IMR-90 (cell line): ENCODE results near the gene AKAP13. TPM values are rescaled to one million over a fixed set of nuclear protein-coding genes. Genes with fewer than 3 reads are reported as not detected.

ENCODE experiments used
- ATAC-seq: fragments of 200-7000 bp; cut with Tn5 transposase; 2 replicates; pipeline ENCODE4 v1.9.1; 2020; ENCODE audit warnings: low read depth, mild to moderate bottlenecking, moderate library complexity
- BruUV-seq: library from RNA; stranded (reverse); fragments of 400-500 nt; replicated peaks from 2 replicates; lab custom pipeline; 2021; lab: Mats Ljungman, UMichigan
- CTCF ChIA-PET: fragments of 300-600 bp; formaldehyde crosslinking; extraction: SDS; loops from one replicate; lab custom pipeline; 2021; ENCODE audit warnings: antibody characterized with exemption; lab: Yijun Ruan, JAX
- POLR2A ChIA-PET: fragments of 300-600 bp; sonication (Branson Sonifier 250); formaldehyde crosslinking; loops from one replicate; lab custom pipeline; 2022; ENCODE audit warnings: antibody characterized with exemption; ENCODE audit not compliant: unreplicated experiment; lab: Charles Lee
- DNase-seq: peaks from one replicate; pipeline ENCODE4 v3.0.0; 2013
- H2AFZ ChIP-seq: replicated peaks from 2 replicates; pipeline ENCODE3; 2013; ENCODE audit warnings: low read length, mild to moderate bottlenecking; ENCODE audit not compliant: poor library complexity
- H2AK5ac ChIP-seq: 2 replicates; pipeline ENCODE4 v1.6.1; 2013; ENCODE audit warnings: low read depth, low read length, inconsistent platforms
- H2AK9ac ChIP-seq: replicated peaks from 2 replicates; pipeline ENCODE3; 2013; ENCODE audit warnings: mild to moderate bottlenecking, low read depth, low read length, moderate library complexity; ENCODE audit not compliant: poor library complexity
- H2BK120ac ChIP-seq: 2 replicates; pipeline ENCODE4 v1.6.1; 2013; ENCODE audit warnings: low read depth, low read length, inconsistent platforms
- H2BK15ac ChIP-seq: 3 replicates; pipeline ENCODE4 v1.6.1; 2013; ENCODE audit warnings: low read depth, low read length, inconsistent platforms
- H2BK20ac ChIP-seq: 2 replicates; pipeline ENCODE4 v1.6.1; 2013; ENCODE audit warnings: low read depth, mild to moderate bottlenecking, inconsistent platforms, low read length, moderate library complexity
- H2BK5ac ChIP-seq: 2 replicates; pipeline ENCODE4 v1.6.1; 2013; ENCODE audit warnings: mild to moderate bottlenecking, low read depth, low read length, inconsistent platforms; ENCODE audit not compliant: poor library complexity, severe bottlenecking
- H3K14ac ChIP-seq: replicated peaks from 2 replicates; pipeline ENCODE4 v1.6.1; 2013; ENCODE audit warnings: low read depth, low read length, inconsistent platforms
- H3K18ac ChIP-seq: 2 replicates; pipeline ENCODE4 v1.6.1; 2013; ENCODE audit warnings: low read depth, low read length, control low read depth
- H3K23ac ChIP-seq: 2 replicates; pipeline ENCODE4 v1.6.1; 2013; ENCODE audit warnings: low read depth, low read length, inconsistent platforms
- H3K27ac ChIP-seq: 2 replicates; pipeline ENCODE4 v1.5.1; 2013; ENCODE audit warnings: mild to moderate bottlenecking, control low read depth, low read length; ENCODE audit not compliant: insufficient read depth
- H3K27me3 ChIP-seq: 2 replicates; pipeline ENCODE4 v1.6.1; 2013; ENCODE audit warnings: low read length; ENCODE audit not compliant: control insufficient read depth, insufficient read depth
- H3K36me3 ChIP-seq: 2 replicates; pipeline ENCODE4 v1.6.1; 2013; ENCODE audit warnings: low read length, mixed read lengths; ENCODE audit not compliant: control insufficient read depth, insufficient read depth
- H3K4ac ChIP-seq: 2 replicates; pipeline ENCODE4 v1.6.1; 2013; ENCODE audit warnings: low read depth, low read length, inconsistent platforms
- H3K4me1 ChIP-seq: 2 replicates; pipeline ENCODE4 v1.6.1; 2013; ENCODE audit warnings: low read length, mixed read lengths; ENCODE audit not compliant: control insufficient read depth, insufficient read depth
- H3K4me2 ChIP-seq: 2 replicates; pipeline ENCODE4 v1.6.1; 2013; ENCODE audit warnings: low read depth, mild to moderate bottlenecking, control low read depth, low read length, moderate library complexity
- H3K4me3 ChIP-seq: 2 replicates; pipeline ENCODE4 v1.5.1; 2013; ENCODE audit warnings: low read depth, mild to moderate bottlenecking, control low read depth, low read length, moderate library complexity; ENCODE audit not compliant: insufficient read depth
- H3K56ac ChIP-seq: 2 replicates; pipeline ENCODE4 v1.6.1; 2013; ENCODE audit warnings: low read length, inconsistent platforms; ENCODE audit not compliant: insufficient read depth; ENCODE audit errors: extremely low read depth
- H3K79me1 ChIP-seq, 2 experiments: 2 replicates each; pipeline ENCODE4 v1.6.1; 2013; ENCODE audit warnings: low read length in 2 of 2, inconsistent platforms in 1 of 2, low read depth in 1 of 2
- H3K9ac ChIP-seq: 2 replicates; pipeline ENCODE4 v1.6.1; 2013; ENCODE audit warnings: low read depth, low read length, control low read depth
- H3K9me1 ChIP-seq: 2 replicates; pipeline ENCODE4 v1.6.1; 2013; ENCODE audit warnings: low read length, inconsistent platforms; ENCODE audit not compliant: insufficient read depth
- H3K9me3 ChIP-seq: 2 replicates; pipeline ENCODE4 v1.6.1; 2013; ENCODE audit warnings: low read length; ENCODE audit not compliant: control insufficient read depth, insufficient read depth
- H4K20me1 ChIP-seq: 2 replicates; pipeline ENCODE4 v1.6.1; 2013; ENCODE audit warnings: low read length, inconsistent platforms; ENCODE audit not compliant: insufficient read depth
- H4K5ac ChIP-seq: 2 replicates; pipeline ENCODE4 v1.6.1; 2013; ENCODE audit warnings: mild to moderate bottlenecking, low read depth, low read length, control low read depth
- H4K8ac ChIP-seq, 2 experiments: 2 replicates each; pipeline ENCODE4 v1.6.1; 2013; ENCODE audit warnings: low read depth in 2 of 2, low read length in 2 of 2, control low read depth in 1 of 2, inconsistent platforms in 1 of 2
- H4K91ac ChIP-seq: 2 replicates; pipeline ENCODE4 v1.6.1; 2013; ENCODE audit warnings: low read depth, low read length, inconsistent platforms; ENCODE audit not compliant: insufficient read depth
- BHLHE40 ChIP-seq: fragments of 150-350 bp; IDR thresholded peaks from 2 replicates; pipeline ENCODE4 v1.6.1; 2016; ENCODE audit warnings: mild to moderate bottlenecking, low read depth, low read length
- CTCF ChIP-seq: conservative IDR thresholded peaks from 2 replicates; pipeline ENCODE4 v1.5.1; 2012; ENCODE audit warnings: mild to moderate bottlenecking, low read depth, low read length, improper control_type of control experiment
- FOS ChIP-seq: fragments of 150-350 bp; IDR thresholded peaks from 2 replicates; pipeline ENCODE4 v1.6.1; 2016; ENCODE audit warnings: low read depth, low read length
- NFE2L2 ChIP-seq: fragments of 150-350 bp; IDR thresholded peaks from 2 replicates; pipeline ENCODE4 v1.6.1; 2016; ENCODE audit warnings: low read depth, mild to moderate bottlenecking, low read length
- POLR2A ChIP-seq: IDR thresholded peaks from 2 replicates; pipeline ENCODE4 v1.6.1; 2012; ENCODE audit warnings: mild to moderate bottlenecking, low read depth, low read length
- RFX5 ChIP-seq: IDR thresholded peaks from 2 replicates; pipeline ENCODE4 v1.8.0; 2012; ENCODE audit warnings: low read depth, mild to moderate bottlenecking, low read length, moderate library complexity
- WGBS, 2 experiments: methylation state at CpG; one replicate each; pipeline versions ENCODE4 v1.1.5 to v1.1.7; 2013; ENCODE audit warnings: missing lambda C conversion rate in 2 of 2; ENCODE audit not compliant: insufficient read length in 1 of 2; ENCODE audit errors: extremely low coverage in 2 of 2; 5-methylcytosine and 5-hydroxymethylcytosine counted together
- dilution Hi-C: fragments of 300-500 bp; cut with HindIII; formaldehyde crosslinking; loops from one replicate; pipeline ENCODE4 v1.14.3; 2018; ENCODE audit warnings: low sequenced_read_pairs; ENCODE audit not compliant: unreplicated experiment
- in situ Hi-C: fragments of 300-500 bp; cut with MboI; formaldehyde crosslinking; loops from 3 replicates; pipeline ENCODE4 v1.14.3; 2019; ENCODE audit warnings: low sequenced_read_pairs, inconsistent platforms, mixed read lengths
- intact Hi-C: fragments of 100-400 bp; cut with micrococcal nuclease; formaldehyde crosslinking; loops from 2 replicates; pipeline ENCODE4 v1.10.0; 2022
- polyA plus RNA-seq, 3 experiments: library from polyadenylated mRNA; depleted of rRNA; stranded (reverse); fragments of >200 nt; gene quantifications; 2 replicates each; pipeline ENCODE4 v1.2.3, GENCODE V29; 2012; ENCODE audit warnings: low replicate concordance in 1 of 3
- total RNA-seq: library from RNA; depleted of rRNA; stranded (reverse); fragments of >200 nt; gene quantifications from 2 replicates; pipeline ENCODE4 v1.2.3, GENCODE V29; 2012

AKAP13 gene
- total and polyA plus RNA-seq, 2 of the 4 experiments (the other 2 are of a cell fraction): 10.4 to 46.4 TPM

GRCh38 chr15:85722374-85723152, 342.2 kb downstream of the AKAP13 start:
- Histone ChIP-seq H3K9me1 (no peaks in the 10 kb centered on the region), H3K23ac (no peak overlapping the region), H2AFZ (no peak overlapping the region), H2BK20ac (no peak overlapping the region), H3K27me3 (no peaks in the 10 kb centered on the region), H2BK120ac (no peak overlapping the region), H4K5ac (no peak overlapping the region), H3K4me1 (peaks cover 6% of the 10 kb centered on the region), H3K4ac (no peak overlapping the region), H2AK9ac (no peak overlapping the region), H3K14ac (no peak overlapping the region), H3K9ac (no peak overlapping the region), H3K4me2 (no peak overlapping the region), H3K36me3 (peaks cover 31% of the 10 kb centered on the region), H3K4me3 (no peak overlapping the region), H2AK5ac (no peak overlapping the region), H3K56ac (no peak overlapping the region), H3K27ac (no peak overlapping the region), H2BK5ac (no peak overlapping the region), H4K91ac (no peak overlapping the region), H3K9me3 (no peaks in the 10 kb centered on the region), H3K18ac (no peak overlapping the region), H4K8ac (no peak overlapping the region), H2BK15ac (no peak overlapping the region), H4K20me1 (no peaks in the 10 kb centered on the region), H3K79me1 (no peaks in the 10 kb centered on the region; a peak in 2 of 4 replicates)
- no peak for ATAC-seq
- dilution Hi-C loops (no loop called here), intact Hi-C loops (no loop called here), in situ Hi-C loops (no loop called here)
- no CpG with 5 or more reads among the region's 1 CpG for WGBS, 2 experiments
- CTCF ChIA-PET: interaction anchor here (0.7 kb wide), 1 partner anchor 15 kb away, joined by 3 read pairs; no protein-coding TSS in a partner anchor
- no peak for TF ChIP-seq CTCF
- no peak for TF ChIP-seq FOS
- TF ChIP-seq POLR2A: no peak
- no peak for TF ChIP-seq RFX5
- TF ChIP-seq BHLHE40: no peak
- no peak for TF ChIP-seq NFE2L2
- DNase-seq: no peak
- POLR2A ChIA-PET: no interaction called here
- no TSS peak for BruUV-seq
